Ramos (cell line): Measurements from ENCODE around the gene CTIF.

Source experiments
- in situ Hi-C: fragments of 300-500 bp; cut with MboI; formaldehyde crosslinking; loops from one replicate; pipeline ENCODE4 v1.14.3; 2022; ENCODE audit warnings: low sequenced_read_pairs; ENCODE audit not compliant: unreplicated experiment

The CTIF gene

GRCh38 chr18:48777026-48777743, 238.4 kb downstream of the CTIF start:
- in situ Hi-C loops: loop anchor here (10.0 kb wide), 1 partner anchor 668 kb away; no protein-coding TSS in a partner anchor

GRCh38 chr18:48777744-48778116, 238.9 kb downstream of the CTIF start:
- in situ Hi-C loops: loop anchor here (10.0 kb wide), 1 partner anchor 667 kb away; no protein-coding TSS in a partner anchor

- in situ Hi-C loops: loop anchor here (10.0 kb wide), 1 partner anchor 666 kb away; no protein-coding TSS in a partner anchor
Measured at GRCh38 chr18:48778344-48779011, 239.6 kb downstream of the CTIF start.

- in situ Hi-C loops: loop anchor here (10.0 kb wide), 1 partner anchor 665 kb away; no protein-coding TSS in a partner anchor
Measured at GRCh38 chr18:48779462-48779861, 240.6 kb downstream of the CTIF start.

- in situ Hi-C loops: no loop called here
Measured at GRCh38 chr18:48780201-48780912, 241.5 kb downstream of the CTIF start.

- in situ Hi-C loops: no loop called here
Measured at GRCh38 chr18:48780913-48781162, 242.0 kb downstream of the CTIF start.

- in situ Hi-C loops: no loop called here
Measured at GRCh38 chr18:48781163-48781987, 242.5 kb downstream of the CTIF start.

GRCh38 chr18:48781988-48782363, 243.1 kb downstream of the CTIF start:
- in situ Hi-C loops: no loop called here

GRCh38 chr18:48782381-48782861, 243.6 kb downstream of the CTIF start:
- in situ Hi-C loops: no loop called here

GRCh38 chr18:48783616-48784520, 245.0 kb downstream of the CTIF start:
- in situ Hi-C loops: no loop called here

GRCh38 chr18:48784656-48785055, 245.8 kb downstream of the CTIF start:
- in situ Hi-C loops: no loop called here

GRCh38 chr18:48785091-48785614, 246.3 kb downstream of the CTIF start:
- in situ Hi-C loops: no loop called here

GRCh38 chr18:48785736-48786454, 247.1 kb downstream of the CTIF start:
- in situ Hi-C loops: no loop called here

- in situ Hi-C loops: no loop called here
Measured at GRCh38 chr18:48786455-48787202, 247.8 kb downstream of the CTIF start.

GRCh38 chr18:48787203-48788151, 248.6 kb downstream of the CTIF start:
- in situ Hi-C loops: no loop called here

- in situ Hi-C loops: no loop called here
Measured at GRCh38 chr18:48788373-48788772, 249.5 kb downstream of the CTIF start.
